Thoracic aorta (tissue), 2 donors: ENCODE measurements around the gene ERMAP. TPM values are rescaled to one million over a fixed set of nuclear protein-coding genes. Genes with fewer than 3 reads are reported as not detected.
"Not testable (repeated sequence)": the region's sequence is repeated elsewhere in the genome, so short reads cannot be mapped to it uniquely, and the experiment has no call there.

Source experiments
- ATAC-seq: fragments of 150-250 bp; one replicate; pipeline ENCODE4 v1.8.0; 2017; ENCODE audit warnings: low read depth; ENCODE audit not compliant: insufficient number of reproducible peaks, low FRiP score
- DNase-seq: peaks from one replicate; pipeline ENCODE4 v3.0.0-alpha.2; 2020; ENCODE audit warnings: low spot score
- H3K27ac ChIP-seq, 2 donors: fragments of 200-600 bp; sonication (generic); 1 replicate in 1 of 2; 2 replicates in 1 of 2; pipeline ENCODE4 v1.5.1; 2016; ENCODE audit warnings: mild to moderate bottlenecking in 2 of 2, moderate library complexity in 2 of 2
- H3K27me3 ChIP-seq: fragments of 200-600 bp; sonication (generic); replicated peaks from 2 replicates; pipeline ENCODE4 v1.6.0; 2016; ENCODE audit warnings: mild to moderate bottlenecking; ENCODE audit not compliant: insufficient read depth
- H3K36me3 ChIP-seq: fragments of 200-600 bp; sonication (generic); one replicate; pipeline ENCODE4 v1.5.1; 2016
- H3K4me1 ChIP-seq, 2 donors: fragments of 200-600 bp; sonication (generic); 1 replicate in 1 of 2; 2 replicates in 1 of 2; pipeline versions ENCODE4 v1.5.1 to v1.6.0; 2016; ENCODE audit warnings: low read depth in 2 of 2, mild to moderate bottlenecking in 1 of 2; ENCODE audit not compliant: control insufficient read depth in 1 of 2
- H3K4me3 ChIP-seq: fragments of 200-600 bp; sonication (generic); 2 replicates; pipeline ENCODE4 v1.5.1; 2016; ENCODE audit warnings: mild to moderate bottlenecking
- H3K9me3 ChIP-seq: fragments of 200-600 bp; sonication (generic); 2 replicates; pipeline ENCODE4 v1.5.1; 2016
- CTCF ChIP-seq: fragments of 200-600 bp; sonication (generic); IDR thresholded peaks from one replicate; pipeline ENCODE4 v1.5.1; 2019; ENCODE audit warnings: antibody characterized with exemption
- total RNA-seq, 2 donors: library from RNA; depleted of rRNA; stranded (reverse); fragments of >200 nt; gene quantifications; one replicate each; pipeline versions ENCODE4 v1.1.0 to v1.2.3, GENCODE V29; 2016

Gene ERMAP
- total RNA-seq, 2 donors from 2014 or later, result 7.0 to 18.0 TPM

GRCh38 chr1:42860339-42861013 is 43.6 kb downstream of the ERMAP start:
- no peak for TF ChIP-seq CTCF
- H3K9me3 ChIP-seq, result peaks cover 5% of the 10 kb centered on the region
- ATAC-seq (no peak), DNase-seq (no peak)
- no peak overlapping the region for H3K4me3 ChIP-seq
- no peaks in the 10 kb centered on the region for H3K36me3 ChIP-seq
- no peak overlapping the region for H3K27ac ChIP-seq
- no peaks in the 10 kb centered on the region for H3K4me1 ChIP-seq
- H3K27me3 ChIP-seq, result no peaks in the 10 kb centered on the region

- Histone ChIP-seq H3K27me3 (no peaks in the 10 kb centered on the region), H3K9me3 (peaks cover 5% of the 10 kb centered on the region), H3K4me1 (no peaks in the 10 kb centered on the region), H3K4me3 (no peak overlapping the region), H3K36me3 (no peaks in the 10 kb centered on the region), H3K27ac (no peak overlapping the region)
- no peak for ATAC-seq
- TF ChIP-seq CTCF, result no peak
- no peak for DNase-seq
Measured at GRCh38 chr1:42861014-42861399, 44.1 kb downstream of the ERMAP start.

- H3K27ac ChIP-seq, result no peak overlapping the region
- H3K4me1 ChIP-seq, result no peaks in the 10 kb centered on the region
- H3K27me3 ChIP-seq, result no peaks in the 10 kb centered on the region
- DNase-seq, result no peak
- no peak for TF ChIP-seq CTCF
- H3K9me3 ChIP-seq, result no peaks in the 10 kb centered on the region
- no peaks in the 10 kb centered on the region for H3K36me3 ChIP-seq
- no peak for ATAC-seq
- H3K4me3 ChIP-seq, result no peak overlapping the region
Measured at GRCh38 chr1:42866549-42866948, 49.6 kb downstream of the ERMAP start.

- not testable (repeated sequence) for H3K27ac ChIP-seq, H3K9me3 ChIP-seq, H3K4me3 ChIP-seq, DNase-seq, ATAC-seq, H3K27me3 ChIP-seq, H3K4me1 ChIP-seq, H3K36me3 ChIP-seq
Measured at GRCh38 chr1:42868466-42868865, 51.5 kb downstream of the ERMAP start.

GRCh38 chr1:42869254-42869653 is 52.3 kb downstream of the ERMAP start:
- H3K36me3 ChIP-seq, H3K4me3 ChIP-seq, H3K27me3 ChIP-seq, H3K27ac ChIP-seq, H3K9me3 ChIP-seq, ATAC-seq, H3K4me1 ChIP-seq, DNase-seq: not testable (repeated sequence)

GRCh38 chr1:42869751-42870150 is 52.8 kb downstream of the ERMAP start:
- H3K4me3 ChIP-seq, DNase-seq, H3K27me3 ChIP-seq, H3K36me3 ChIP-seq, H3K27ac ChIP-seq, H3K4me1 ChIP-seq, ATAC-seq, H3K9me3 ChIP-seq: not testable (repeated sequence)

GRCh38 chr1:42873108-42873507 is 56.2 kb downstream of the ERMAP start:
- H3K36me3 ChIP-seq, H3K27me3 ChIP-seq, ATAC-seq, H3K27ac ChIP-seq, H3K9me3 ChIP-seq, H3K4me3 ChIP-seq, DNase-seq, H3K4me1 ChIP-seq: not testable (repeated sequence)
